ENCODE data around the gene PARP1.

DNA sequence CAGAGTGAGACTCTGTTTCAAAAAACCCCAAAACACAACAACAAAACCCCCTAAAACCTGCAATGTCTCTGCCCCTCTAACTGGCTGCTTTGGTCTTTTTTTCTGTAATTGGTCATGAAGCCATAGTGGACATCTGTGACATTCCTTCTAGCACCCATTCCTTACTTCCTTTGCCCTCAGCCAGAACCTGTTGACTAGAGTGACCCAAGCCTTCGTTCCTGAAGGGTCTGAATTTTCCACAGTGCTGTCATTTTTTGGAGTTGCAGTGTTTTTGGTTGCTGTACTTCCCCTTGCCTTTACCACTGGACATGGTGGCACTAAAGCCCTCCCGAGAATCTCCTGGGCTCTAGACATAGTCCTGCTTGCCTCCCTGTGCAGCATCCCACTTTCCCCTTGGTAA is 50.5 kb downstream of the PARP1 start:
- TF ChIP-seq, protein P1, sequence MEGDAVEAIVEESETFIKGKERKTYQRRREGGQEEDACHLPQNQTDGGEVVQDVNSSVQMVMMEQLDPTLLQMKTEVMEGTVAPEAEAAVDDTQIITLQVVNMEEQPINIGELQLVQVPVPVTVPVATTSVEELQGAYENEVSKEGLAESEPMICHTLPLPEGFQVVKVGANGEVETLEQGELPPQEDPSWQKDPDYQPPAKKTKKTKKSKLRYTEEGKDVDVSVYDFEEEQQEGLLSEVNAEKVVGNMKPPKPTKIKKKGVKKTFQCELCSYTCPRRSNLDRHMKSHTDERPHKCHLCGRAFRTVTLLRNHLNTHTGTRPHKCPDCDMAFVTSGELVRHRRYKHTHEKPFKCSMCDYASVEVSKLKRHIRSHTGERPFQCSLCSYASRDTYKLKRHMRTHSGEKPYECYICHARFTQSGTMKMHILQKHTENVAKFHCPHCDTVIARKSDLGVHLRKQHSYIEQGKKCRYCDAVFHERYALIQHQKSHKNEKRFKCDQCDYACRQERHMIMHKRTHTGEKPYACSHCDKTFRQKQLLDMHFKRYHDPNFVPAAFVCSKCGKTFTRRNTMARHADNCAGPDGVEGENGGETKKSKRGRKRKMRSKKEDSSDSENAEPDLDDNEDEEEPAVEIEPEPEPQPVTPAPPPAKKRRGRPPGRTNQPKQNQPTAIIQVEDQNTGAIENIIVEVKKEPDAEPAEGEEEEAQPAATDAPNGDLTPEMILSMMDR (IDR thresholded peaks at IDR 0.05), result no peak
- TF ChIP-seq POLR2A (IDR thresholded peaks at IDR 0.05), result no peak
- TF ChIP-seq POLR2AphosphoS5 (IDR thresholded peaks at IDR 0.05), result no peak
